ENCODE data around the gene PRDM11.

Gene PRDM11

DNA sequence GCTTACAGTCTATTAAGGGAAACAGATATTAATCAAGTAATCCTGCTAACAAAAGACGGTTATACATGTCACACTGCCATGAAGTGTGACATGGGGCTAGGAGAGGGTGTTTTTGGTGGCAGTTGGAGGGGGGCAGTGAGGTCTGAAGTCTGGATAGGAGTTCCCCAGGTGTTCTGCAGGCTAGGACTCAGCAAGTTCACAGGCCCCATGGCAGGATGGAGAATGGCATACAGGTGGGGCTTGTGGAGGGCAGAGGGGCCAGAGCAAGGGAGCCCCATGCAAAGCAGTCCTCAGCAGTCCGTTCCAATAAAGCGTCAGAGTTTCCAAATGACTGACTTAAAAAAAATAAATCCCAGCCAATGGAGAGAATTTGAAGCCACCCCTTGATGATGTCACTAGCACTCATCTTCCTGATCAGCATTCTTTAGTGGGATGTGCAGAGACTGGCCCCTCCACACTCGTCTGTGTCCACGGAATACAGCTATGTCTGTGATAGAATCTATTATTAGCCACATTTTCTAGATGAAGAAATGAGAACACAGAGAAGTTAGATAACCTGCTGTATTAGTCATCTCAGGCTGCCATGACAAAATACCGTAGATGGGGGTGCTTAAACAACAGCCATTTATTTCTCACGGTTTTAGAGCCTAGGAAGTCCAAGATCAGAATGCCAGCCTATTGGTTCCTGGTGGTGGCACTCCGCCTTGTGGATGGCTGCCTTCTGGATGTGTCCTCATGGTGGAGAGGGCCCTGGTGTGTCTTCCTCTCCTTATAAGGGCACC lies 32.6 kb downstream of the PRDM11 start:
- H3K9me3 Mint-ChIP-seq: no peaks in the 10 kb centered on the region
- peaks cover 36% of the 10 kb centered on the region for H3K4me1 Mint-ChIP-seq
- no peaks in the 10 kb centered on the region for H3K36me3 Mint-ChIP-seq (ENCODE audit: low read depth)
- H3K4me3 Mint-ChIP-seq: peak overlapping the region; percentile 84 to 90 (median 88)
- H3K27ac Mint-ChIP-seq: peak overlapping the region; percentile 46 to 94 (median 54)
- no peaks in the 10 kb centered on the region for H3K27me3 Mint-ChIP-seq (ENCODE audit: low read depth)
- TF ChIP-seq, protein P1, sequence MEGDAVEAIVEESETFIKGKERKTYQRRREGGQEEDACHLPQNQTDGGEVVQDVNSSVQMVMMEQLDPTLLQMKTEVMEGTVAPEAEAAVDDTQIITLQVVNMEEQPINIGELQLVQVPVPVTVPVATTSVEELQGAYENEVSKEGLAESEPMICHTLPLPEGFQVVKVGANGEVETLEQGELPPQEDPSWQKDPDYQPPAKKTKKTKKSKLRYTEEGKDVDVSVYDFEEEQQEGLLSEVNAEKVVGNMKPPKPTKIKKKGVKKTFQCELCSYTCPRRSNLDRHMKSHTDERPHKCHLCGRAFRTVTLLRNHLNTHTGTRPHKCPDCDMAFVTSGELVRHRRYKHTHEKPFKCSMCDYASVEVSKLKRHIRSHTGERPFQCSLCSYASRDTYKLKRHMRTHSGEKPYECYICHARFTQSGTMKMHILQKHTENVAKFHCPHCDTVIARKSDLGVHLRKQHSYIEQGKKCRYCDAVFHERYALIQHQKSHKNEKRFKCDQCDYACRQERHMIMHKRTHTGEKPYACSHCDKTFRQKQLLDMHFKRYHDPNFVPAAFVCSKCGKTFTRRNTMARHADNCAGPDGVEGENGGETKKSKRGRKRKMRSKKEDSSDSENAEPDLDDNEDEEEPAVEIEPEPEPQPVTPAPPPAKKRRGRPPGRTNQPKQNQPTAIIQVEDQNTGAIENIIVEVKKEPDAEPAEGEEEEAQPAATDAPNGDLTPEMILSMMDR (IDR thresholded peaks at IDR 0.05; ENCODE audit: unreplicated experiment in 3 of 3): no peak

DNA sequence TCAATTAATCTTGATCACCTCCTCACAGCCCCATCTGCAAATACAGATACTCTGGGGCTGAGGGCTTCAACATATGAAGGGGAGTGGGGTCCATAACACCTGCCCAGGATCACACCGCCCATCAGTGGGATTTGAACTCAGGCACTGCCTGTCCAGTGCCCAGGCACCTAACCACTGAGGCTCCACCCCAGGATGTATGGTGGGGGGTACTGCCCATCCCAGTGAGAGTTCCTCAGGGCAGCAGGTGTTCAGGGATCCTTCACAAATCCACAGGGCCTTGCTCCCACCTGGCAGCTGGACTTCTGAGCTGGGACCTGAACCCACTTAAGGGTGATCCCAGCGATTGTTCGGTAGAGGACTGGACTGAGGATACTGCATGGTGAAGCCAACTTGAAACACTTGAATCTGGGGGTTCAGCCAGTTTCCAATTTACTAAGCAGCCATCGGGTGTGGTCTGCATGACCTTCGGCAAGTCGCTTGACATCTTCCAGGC lies 33.3 kb downstream of the PRDM11 start:
- peaks cover 36% of the 10 kb centered on the region for H3K4me1 Mint-ChIP-seq
- TF ChIP-seq, protein P1 (IDR thresholded peaks at IDR 0.05; ENCODE audit: unreplicated experiment in 3 of 3): no peak
- H3K27me3 Mint-ChIP-seq (ENCODE audit: low read depth): no peaks in the 10 kb centered on the region
- peak overlapping the region; percentile 46 to 94 (median 85) for H3K27ac Mint-ChIP-seq
- no peaks in the 10 kb centered on the region for H3K36me3 Mint-ChIP-seq (ENCODE audit: low read depth)
- peak overlapping the region; percentile 84 to 90 (median 88) for H3K4me3 Mint-ChIP-seq
- H3K9me3 Mint-ChIP-seq: no peaks in the 10 kb centered on the region

DNA sequence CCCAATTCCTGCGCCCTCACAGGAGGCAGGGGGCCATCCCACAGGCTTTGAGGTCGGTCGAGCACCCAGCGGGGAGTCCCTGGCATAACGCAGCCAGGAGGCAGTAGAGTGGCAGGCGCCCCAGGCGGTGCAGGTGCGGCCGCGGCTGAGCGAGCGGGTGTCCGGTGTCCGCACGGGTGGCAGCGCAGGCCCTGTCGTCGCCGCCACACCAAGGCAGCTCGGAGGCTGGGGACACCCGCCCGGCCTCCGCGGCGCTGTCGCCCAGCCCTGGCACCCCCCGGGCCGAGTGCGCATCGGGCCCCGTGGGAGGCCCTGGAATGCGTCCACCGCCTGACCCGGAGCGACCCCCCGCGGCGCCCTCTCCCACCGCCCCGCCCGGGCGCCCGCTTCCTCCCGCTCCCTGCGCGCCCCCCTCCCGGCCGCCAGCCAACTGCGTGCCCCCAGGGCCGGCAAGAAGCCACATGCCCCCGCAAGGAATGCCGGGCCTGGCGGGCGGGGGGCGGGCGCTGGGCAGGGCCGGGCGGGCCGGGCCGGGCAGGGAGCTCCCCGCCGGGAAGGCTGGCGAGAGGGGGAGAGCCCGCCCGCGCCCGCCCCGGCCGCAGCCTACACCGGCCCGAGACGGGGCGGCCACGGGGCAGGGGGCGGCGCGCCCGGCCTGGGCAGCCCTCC lies 33.9 kb downstream of the PRDM11 start:
- H3K27me3 Mint-ChIP-seq (ENCODE audit: low read depth): no peaks in the 10 kb centered on the region
- H3K9me3 Mint-ChIP-seq: no peaks in the 10 kb centered on the region
- H3K36me3 Mint-ChIP-seq (ENCODE audit: low read depth): no peaks in the 10 kb centered on the region
- peaks cover 36% of the 10 kb centered on the region for H3K4me1 Mint-ChIP-seq
- peak overlapping the region; percentile 46 to 94 (median 85) for H3K27ac Mint-ChIP-seq
- TF ChIP-seq, protein P1 (IDR thresholded peaks at IDR 0.05; ENCODE audit: unreplicated experiment in 3 of 3): peak; percentile 18 to 49 (median 26)
- H3K4me3 Mint-ChIP-seq: peak overlapping the region; percentile 84 to 90 (median 88)

DNA sequence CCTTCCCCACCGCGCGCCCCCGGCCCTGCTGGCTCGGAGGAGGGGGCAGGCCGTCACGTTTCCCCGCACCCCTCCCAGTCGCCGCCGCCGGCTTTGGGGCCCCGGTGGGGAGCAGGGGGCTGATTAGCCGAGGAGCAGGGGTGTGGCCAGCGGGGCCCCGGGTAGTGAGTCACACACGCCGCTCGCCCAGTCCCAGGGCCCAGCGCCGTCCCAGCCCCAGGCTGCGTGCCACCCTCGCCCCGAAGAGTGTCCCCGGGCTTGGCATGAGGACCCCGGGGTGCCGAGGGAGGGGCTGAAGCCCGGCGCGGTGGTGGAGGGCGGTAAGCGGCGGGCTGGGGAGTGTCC lies 34.4 kb downstream of the PRDM11 start:
- no peaks in the 10 kb centered on the region for H3K36me3 Mint-ChIP-seq (ENCODE audit: low read depth)
- TF ChIP-seq, protein P1 (IDR thresholded peaks at IDR 0.05; ENCODE audit: unreplicated experiment in 3 of 3): no peak
- H3K27ac Mint-ChIP-seq: no peak overlapping the region
- H3K27me3 Mint-ChIP-seq (ENCODE audit: low read depth): no peaks in the 10 kb centered on the region
- peaks cover 36% of the 10 kb centered on the region for H3K4me1 Mint-ChIP-seq
- no peak overlapping the region for H3K4me3 Mint-ChIP-seq
- H3K9me3 Mint-ChIP-seq: no peaks in the 10 kb centered on the region

DNA sequence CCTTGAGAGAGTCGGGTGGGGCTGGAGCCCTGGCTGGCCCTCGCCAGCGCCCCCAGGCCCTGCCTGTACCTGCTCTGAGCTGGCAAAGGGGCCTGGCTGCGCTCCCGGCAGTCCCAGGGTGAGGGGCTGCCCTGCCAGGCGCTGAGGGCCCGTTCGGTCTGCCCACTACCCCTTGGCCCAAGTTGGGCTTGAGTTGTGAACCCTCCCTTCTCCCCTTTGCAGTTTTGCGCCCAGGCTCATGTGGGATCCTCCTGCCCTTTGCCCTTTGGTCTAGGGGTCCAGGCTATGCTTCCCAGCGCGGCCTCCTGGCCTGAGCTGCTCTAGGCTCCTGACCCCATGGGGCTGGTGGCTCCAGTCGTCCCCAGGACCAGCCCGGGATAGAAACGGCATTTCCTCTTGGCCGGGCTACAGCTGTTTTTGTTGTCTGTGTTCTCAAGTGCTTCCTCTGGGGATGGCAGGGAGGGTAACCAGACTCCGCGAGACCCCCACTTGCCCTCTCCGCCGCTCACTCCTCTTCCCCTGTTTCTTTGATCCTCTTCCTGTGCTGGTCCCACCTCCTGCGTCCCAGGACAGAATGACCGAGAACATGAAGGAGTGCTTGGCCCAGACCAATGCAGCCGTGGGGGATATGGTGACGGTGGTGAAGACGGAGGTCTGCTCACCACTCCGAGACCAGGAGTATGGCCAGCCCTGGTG lies 34.9 kb downstream of the PRDM11 start:
- no peaks in the 10 kb centered on the region for H3K36me3 Mint-ChIP-seq (ENCODE audit: low read depth)
- H3K4me3 Mint-ChIP-seq: peak overlapping the region; percentile 81 to 88 (median 87)
- H3K4me1 Mint-ChIP-seq: peaks cover 36% of the 10 kb centered on the region
- H3K27me3 Mint-ChIP-seq (ENCODE audit: low read depth): no peaks in the 10 kb centered on the region
- TF ChIP-seq, protein P1 (IDR thresholded peaks at IDR 0.05; ENCODE audit: unreplicated experiment in 3 of 3): no peak
- H3K9me3 Mint-ChIP-seq: no peaks in the 10 kb centered on the region
- H3K27ac Mint-ChIP-seq: peak overlapping the region; percentile 96
